ENCODE measurements around the gene HSPB8. TPM values are rescaled to one million over a fixed set of nuclear protein-coding genes. Genes with fewer than 3 reads are reported as not detected.

The HSPB8 gene
- total and polyA plus RNA-seq, 4 experiments from 2014 or later = not detected

- H3K4me3 ChIP-seq (ENCODE audit: low read length in 2 of 2) = no peak overlapping the region
- H3K36me3 Mint-ChIP-seq = no peaks in the 10 kb centered on the region
- H3K27me3 ChIP-seq (ENCODE audit: insufficient read depth, low read length) = no peaks in the 10 kb centered on the region
- no peak overlapping the region for H3K27ac ChIP-seq (ENCODE audit: low read depth, low read length)
- H3K9me3 Mint-ChIP-seq = peaks cover 0 to 6% (median 1%) of the 10 kb centered on the region in 8 donors
- H3K4me3 Mint-ChIP-seq = no peak overlapping the region
- intact Hi-C loops (cut with micrococcal nuclease) = no loop called here
- H3K9me3 ChIP-seq (ENCODE audit: control insufficient read depth in 1 of 2, low read length in 2 of 2) = no peaks in the 10 kb centered on the region
- H3K27me3 Mint-ChIP-seq = peaks cover 4% of the 10 kb centered on the region in 2 donors
- no peaks in the 10 kb centered on the region for H3K4me1 Mint-ChIP-seq
- no peaks in the 10 kb centered on the region for H3K4me1 ChIP-seq (ENCODE audit: insufficient read depth, low read length)
- no peaks in the 10 kb centered on the region for H3K36me3 ChIP-seq (ENCODE audit: insufficient read depth, low read length)
- POLR2A ChIA-PET (ENCODE audit: partially characterized antibody) = interaction anchor here (0.7 kb wide), 1 partner anchor 34 kb away, joined by 3 read pairs; no protein-coding TSS in a partner anchor
- CTCF ChIA-PET (ENCODE audit: partially characterized antibody) = no interaction called here
- H3K27ac Mint-ChIP-seq = no peak overlapping the region
- no peak for DNase-seq
Measured at GRCh38 chr12:119229205-119229604, 50.5 kb downstream of the HSPB8 start.

- no peak overlapping the region for H3K4me3 Mint-ChIP-seq
- H3K9me3 ChIP-seq (ENCODE audit: control insufficient read depth in 1 of 2, low read length in 2 of 2) = no peaks in the 10 kb centered on the region
- no peaks in the 10 kb centered on the region for H3K27me3 ChIP-seq (ENCODE audit: insufficient read depth, low read length)
- no peaks in the 10 kb centered on the region for H3K36me3 Mint-ChIP-seq
- H3K9me3 Mint-ChIP-seq = peaks cover 0 to 6% (median 1%) of the 10 kb centered on the region in 8 donors
- H3K4me1 Mint-ChIP-seq = no peaks in the 10 kb centered on the region
- no peak overlapping the region for H3K27ac Mint-ChIP-seq
- ChIA-PET POLR2A (ENCODE audit: partially characterized antibody) (interaction anchor here (0.7 kb wide), 1 partner anchor 33 kb away, joined by 3 read pairs; no protein-coding TSS in a partner anchor), CTCF (ENCODE audit: partially characterized antibody) (no interaction called here)
- H3K4me1 ChIP-seq (ENCODE audit: insufficient read depth, low read length) = no peaks in the 10 kb centered on the region
- no peak for DNase-seq
- intact Hi-C loops (cut with micrococcal nuclease) = no loop called here
- no peak overlapping the region for H3K27ac ChIP-seq (ENCODE audit: low read depth, low read length)
- H3K27me3 Mint-ChIP-seq = peaks cover 4% of the 10 kb centered on the region in 2 donors
- H3K36me3 ChIP-seq (ENCODE audit: insufficient read depth, low read length) = no peaks in the 10 kb centered on the region
- no peak overlapping the region for H3K4me3 ChIP-seq (ENCODE audit: low read length in 2 of 2)
Measured at GRCh38 chr12:119229837-119230236, 51.1 kb downstream of the HSPB8 start.

- no peak overlapping the region for H3K27ac Mint-ChIP-seq
Measured at GRCh38 chr12:119230807-119231206, 52.1 kb downstream of the HSPB8 start.

GRCh38 chr12:119231774-119232173 lies 53.0 kb downstream of the HSPB8 start:
- H3K9me3 Mint-ChIP-seq = peaks cover 0 to 6% (median 1%) of the 10 kb centered on the region in 8 donors
- Histone ChIP-seq H3K27me3 (ENCODE audit: insufficient read depth, low read length) (no peaks in the 10 kb centered on the region), H3K27ac (ENCODE audit: low read depth, low read length) (no peak overlapping the region), H3K36me3 (ENCODE audit: insufficient read depth, low read length) (no peaks in the 10 kb centered on the region), H3K4me1 (ENCODE audit: insufficient read depth, low read length) (no peaks in the 10 kb centered on the region), H3K9me3 (ENCODE audit: control insufficient read depth in 1 of 2, low read length in 2 of 2) (no peaks in the 10 kb centered on the region), H3K4me3 (ENCODE audit: low read length in 2 of 2) (no peak overlapping the region)
- intact Hi-C loops (cut with micrococcal nuclease) = no loop called here
- H3K27ac Mint-ChIP-seq = no peak overlapping the region
- peaks cover 7% of the 10 kb centered on the region in 2 donors for H3K27me3 Mint-ChIP-seq
- H3K4me1 Mint-ChIP-seq = no peaks in the 10 kb centered on the region
- ChIA-PET POLR2A (ENCODE audit: partially characterized antibody) (no interaction called here), CTCF (ENCODE audit: partially characterized antibody) (no interaction called here)
- no peak for DNase-seq
- H3K4me3 Mint-ChIP-seq = no peak overlapping the region
- H3K36me3 Mint-ChIP-seq = no peaks in the 10 kb centered on the region

More at GRCh38 chr12:119230807-119231206, 52.1 kb downstream of the HSPB8 start:
- Mint-ChIP-seq H3K36me3 (no peaks in the 10 kb centered on the region), H3K4me3 (no peak overlapping the region), H3K27me3 (peaks cover 4 to 7% of the 10 kb centered on the region in 2 donors), H3K4me1 (no peaks in the 10 kb centered on the region), H3K9me3 (peaks cover 0 to 6% (median 1%) of the 10 kb centered on the region in 8 donors)
- Histone ChIP-seq H3K9me3 (ENCODE audit: control insufficient read depth in 1 of 2, low read length in 2 of 2) (no peaks in the 10 kb centered on the region), H3K36me3 (ENCODE audit: insufficient read depth, low read length) (no peaks in the 10 kb centered on the region), H3K27me3 (ENCODE audit: insufficient read depth, low read length) (no peaks in the 10 kb centered on the region), H3K27ac (ENCODE audit: low read depth, low read length) (no peak overlapping the region), H3K4me3 (ENCODE audit: low read length in 2 of 2) (no peak overlapping the region), H3K4me1 (ENCODE audit: insufficient read depth, low read length) (no peaks in the 10 kb centered on the region)
- no peak for DNase-seq
- ChIA-PET CTCF (ENCODE audit: partially characterized antibody) (no interaction called here), POLR2A (ENCODE audit: partially characterized antibody) (no interaction called here)
- intact Hi-C loops (cut with micrococcal nuclease) = no loop called here

DNA sequence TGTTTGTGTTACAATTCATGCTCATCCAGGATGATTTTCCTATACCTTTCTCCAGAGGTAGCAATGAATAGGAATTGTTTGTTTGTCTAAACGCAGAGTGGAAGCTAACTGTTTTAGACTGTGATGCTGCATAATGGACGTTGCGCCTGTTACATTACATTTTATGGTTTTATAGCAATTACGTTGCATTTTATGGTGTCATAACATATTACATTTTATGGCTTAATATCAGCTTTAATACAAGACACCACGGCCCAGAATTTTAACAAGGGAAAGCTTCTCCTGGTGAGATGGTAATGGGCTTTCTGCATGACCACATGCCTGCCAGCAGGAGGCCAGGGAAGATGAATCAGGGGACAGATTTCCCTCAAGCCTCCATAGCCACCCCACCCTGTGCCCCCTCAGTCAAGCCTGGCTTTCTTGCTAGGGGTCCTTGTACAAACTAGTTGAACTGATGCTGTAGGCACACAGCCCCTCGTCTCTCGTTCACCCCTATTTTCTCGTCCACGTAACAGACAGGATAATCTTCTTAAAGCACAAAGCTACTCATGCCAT lies 56.5 kb downstream of the HSPB8 start:
- Mint-ChIP-seq H3K9me3 (peaks cover 0 to 8% (median 0%) of the 10 kb centered on the region in 8 donors), H3K27ac (no peak overlapping the region), H3K4me1 (no peaks in the 10 kb centered on the region), H3K4me3 (peak overlapping the region in 1 of 8 donors; percentile 8), H3K36me3 (no peaks in the 10 kb centered on the region), H3K27me3 (peaks cover 4% of the 10 kb centered on the region in 2 donors)
- H3K4me1 ChIP-seq (ENCODE audit: insufficient read depth, low read length) = no peaks in the 10 kb centered on the region
- intact Hi-C loops (cut with micrococcal nuclease) = no loop called here
- no peak overlapping the region for H3K4me3 ChIP-seq (ENCODE audit: low read length in 2 of 2)
- H3K27ac ChIP-seq (ENCODE audit: low read depth, low read length) = no peak overlapping the region
- no peaks in the 10 kb centered on the region for H3K36me3 ChIP-seq (ENCODE audit: insufficient read depth, low read length)
- no peak for DNase-seq
- H3K27me3 ChIP-seq (ENCODE audit: insufficient read depth, low read length) = no peaks in the 10 kb centered on the region
- H3K9me3 ChIP-seq (ENCODE audit: control insufficient read depth in 1 of 2, low read length in 2 of 2) = no peaks in the 10 kb centered on the region
- POLR2A ChIA-PET (ENCODE audit: partially characterized antibody) = no interaction called here
- CTCF ChIA-PET (ENCODE audit: partially characterized antibody) = no interaction called here

GRCh38 chr12:119236372-119236771 lies 57.6 kb downstream of the HSPB8 start:
- no peak overlapping the region for H3K4me3 ChIP-seq (ENCODE audit: low read length in 2 of 2)
- Mint-ChIP-seq H3K27ac (no peak overlapping the region), H3K36me3 (no peaks in the 10 kb centered on the region), H3K4me1 (no peaks in the 10 kb centered on the region), H3K9me3 (peaks cover 0 to 8% (median 0%) of the 10 kb centered on the region in 8 donors), H3K27me3 (peaks cover 4 to 5% of the 10 kb centered on the region in 2 donors), H3K4me3 (no peak overlapping the region)
- no peaks in the 10 kb centered on the region for H3K9me3 ChIP-seq (ENCODE audit: control insufficient read depth in 1 of 2, low read length in 2 of 2)
- H3K27me3 ChIP-seq (ENCODE audit: insufficient read depth, low read length) = no peaks in the 10 kb centered on the region
- no peaks in the 10 kb centered on the region for H3K36me3 ChIP-seq (ENCODE audit: insufficient read depth, low read length)
- H3K27ac ChIP-seq (ENCODE audit: low read depth, low read length) = no peak overlapping the region
- ChIA-PET POLR2A (ENCODE audit: partially characterized antibody) (no interaction called here), CTCF (ENCODE audit: partially characterized antibody) (no interaction called here)
- intact Hi-C loops (cut with micrococcal nuclease) = no loop called here
- no peaks in the 10 kb centered on the region for H3K4me1 ChIP-seq (ENCODE audit: insufficient read depth, low read length)
- DNase-seq = no peak

DNA sequence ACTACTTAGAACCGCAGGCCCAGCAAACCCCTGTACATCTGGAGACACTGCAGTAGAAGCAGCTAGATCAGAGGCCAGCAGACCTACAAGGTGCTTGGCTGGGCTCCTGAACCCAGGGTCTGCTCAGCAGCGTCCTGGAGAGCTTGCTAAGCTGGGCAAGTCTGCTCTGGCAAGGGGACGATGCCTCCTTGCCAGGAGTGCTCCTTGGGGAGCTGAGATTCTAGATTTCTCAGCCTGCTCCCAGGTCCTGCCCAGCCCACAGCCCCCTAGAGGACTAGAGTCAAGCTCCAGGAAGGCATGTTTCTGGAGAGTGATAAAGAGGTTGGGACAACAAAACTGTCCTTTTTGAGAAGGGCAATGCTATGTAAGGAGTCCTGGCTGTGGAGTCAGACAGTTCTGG lies 60.3 kb downstream of the HSPB8 start:
- Histone ChIP-seq H3K9me3 (ENCODE audit: control insufficient read depth in 1 of 2, low read length in 2 of 2) (no peaks in the 10 kb centered on the region), H3K36me3 (ENCODE audit: insufficient read depth, low read length) (no peaks in the 10 kb centered on the region), H3K4me3 (ENCODE audit: low read length in 2 of 2) (no peak overlapping the region), H3K27me3 (ENCODE audit: insufficient read depth, low read length) (no peaks in the 10 kb centered on the region), H3K27ac (ENCODE audit: low read depth, low read length) (no peak overlapping the region), H3K4me1 (ENCODE audit: insufficient read depth, low read length) (no peaks in the 10 kb centered on the region)
- intact Hi-C loops (cut with micrococcal nuclease) = no loop called here
- no peak overlapping the region for H3K4me3 Mint-ChIP-seq
- CTCF ChIA-PET (ENCODE audit: partially characterized antibody) = no interaction called here
- no peak overlapping the region for H3K27ac Mint-ChIP-seq
- H3K36me3 Mint-ChIP-seq = no peaks in the 10 kb centered on the region
- DNase-seq = no peak
- POLR2A ChIA-PET (ENCODE audit: partially characterized antibody) = no interaction called here
- no peaks in the 10 kb centered on the region for H3K4me1 Mint-ChIP-seq
- H3K9me3 Mint-ChIP-seq = peaks cover 0 to 6% (median 0%) of the 10 kb centered on the region in 8 donors
- H3K27me3 Mint-ChIP-seq = peaks cover 3 to 5% of the 10 kb centered on the region in 2 donors
